Adrenal gland (tissue), 12 donors: ENCODE measurements around the gene KHDC4. TPM values are rescaled to one million over a fixed set of nuclear protein-coding genes. Genes with fewer than 3 reads are reported as not detected.
A peak's percentile ranks its signal among the peaks of the same experiment; 100 is the strongest.
"Not testable (repeated sequence)": the region's sequence is repeated elsewhere in the genome, so short reads cannot be mapped to it uniquely, and the experiment has no call there.

Experiments used
- DNase-seq, 7 donors: peaks; one replicate each; pipeline ENCODE4 v3.0.0-alpha.2; 2019 to 2020
- H3K27ac ChIP-seq, 5 donors: fragments of 200-600 bp; sonication (generic) in 4 of 5; 1 replicate in 3 of 5; 2 replicates in 2 of 5; pipeline versions ENCODE4 v1.5.1 to v1.8.0; 2016 to 2020; ENCODE audit warnings: mild to moderate bottlenecking in 1 of 5
- H3K27me3 ChIP-seq: fragments of 200-600 bp; 2 replicates; pipeline ENCODE4 v1.8.0; 2021
- H3K36me3 ChIP-seq, 2 donors: fragments of 200-600 bp; replicated peaks in 1 of 2; 1 replicate in 1 of 2; 2 replicates in 1 of 2; pipeline versions ENCODE4 v1.5.1 to v1.8.0; 2018 to 2022
- H3K4me1 ChIP-seq, 2 donors: fragments of 200-600 bp; replicated peaks in 1 of 2; 1 replicate in 1 of 2; 2 replicates in 1 of 2; pipeline versions ENCODE4 v1.5.1 to v1.8.0; 2018 to 2021
- H3K4me3 ChIP-seq, 4 donors: fragments of 200-600 bp; sonication (generic) in 3 of 4; one replicate each; pipeline ENCODE4 v1.5.1; 2016 to 2018
- H3K9me3 ChIP-seq, 3 donors: fragments of 200-600 bp; sonication (generic) in 1 of 3; replicated peaks in 1 of 3; 1 replicate in 2 of 3; 2 replicates in 1 of 3; pipeline versions ENCODE4 v1.5.1 to v1.8.0; 2016 to 2021
- POLR2A ChIP-seq, 2 donors: fragments of 450-650 bp; IDR thresholded peaks; one replicate each; pipeline ENCODE4 v1.6.1; 2017; ENCODE audit warnings: antibody characterized with exemption in 2 of 2, mild to moderate bottlenecking in 2 of 2, moderate library complexity in 1 of 2
- WGBS, 4 donors: extraction: QIAGEN DNeasy Blood & Tissue Kit in 2 of 4; methylation state at CpG; one replicate each; pipeline versions ENCODE4 v1.1.5 to v1.1.7; 2013 to 2017; 5-methylcytosine and 5-hydroxymethylcytosine counted together
- intact Hi-C, 2 donors: fragments of 100-400 bp; cut with DNase I; formaldehyde crosslinking; loops; one replicate each; pipeline versions ENCODE4 v1.14.1 to v1.15.0; 2022 to 2023
- polyA plus RNA-seq, 3 donors: library from polyadenylated mRNA; stranded (reverse); fragments of 200-250 nt in 2 of 3; fragments of 350-450 nt in 1 of 3; fragmentation: Illumina TruSeq in 1 of 3; extraction: RNeasy Lipid Tissue Mini Kit (QIAGEN cat#74804) in 1 of 3; gene quantifications; one replicate each; pipeline ENCODE4 v1.2.3, GENCODE V29; 2013 to 2014
- total RNA-seq, 9 donors: library from RNA; depleted of rRNA in 4 of 9; stranded (reverse); fragments of >200 nt in 4 of 9; fragments of 120-200 nt in 1 of 9; fragmentation: NEBNext Ultra II Directional in 1 of 9; extraction: Animal tissue kit (Norgen Biotek cat#: 25700) in 1 of 9; gene quantifications; one replicate each; pipeline versions ENCODE4 v1.1.0 to v1.2.4, GENCODE V29; 2013 to 2023
- TF ChIP-seq, protein P1 (sequence below), 6 experiments: fragments of 450-650 bp in 4 of 6; fragments of 200-600 bp in 2 of 6; sonication (generic) in 1 of 6; IDR thresholded peaks; 1 replicate in 5 of 6; 2 replicates in 1 of 6; pipeline versions ENCODE4 v1.5.1 to v1.8.0; 2016 to 2021; ENCODE audit warnings: antibody characterized with exemption in 6 of 6, mild to moderate bottlenecking in 2 of 6, moderate library complexity in 1 of 6
- donor health status: healthy with polysubstance abuse.
- donor health status: Bipolar disorder and iron deficiency.
- donor health status: DM: yes; HTN: yes; CAD: no.
- donor health status: DM: no; HTN: no; CAD: no.
- donor health status: DM: no; HTN: no; CAD: no.
- donor health status: DM: yes; HTN: yes; CAD: no.

The KHDC4 gene
- total and polyA plus RNA-seq, 12 donors, result 16.8 to 52.9 (median 38.3) TPM

DNA sequence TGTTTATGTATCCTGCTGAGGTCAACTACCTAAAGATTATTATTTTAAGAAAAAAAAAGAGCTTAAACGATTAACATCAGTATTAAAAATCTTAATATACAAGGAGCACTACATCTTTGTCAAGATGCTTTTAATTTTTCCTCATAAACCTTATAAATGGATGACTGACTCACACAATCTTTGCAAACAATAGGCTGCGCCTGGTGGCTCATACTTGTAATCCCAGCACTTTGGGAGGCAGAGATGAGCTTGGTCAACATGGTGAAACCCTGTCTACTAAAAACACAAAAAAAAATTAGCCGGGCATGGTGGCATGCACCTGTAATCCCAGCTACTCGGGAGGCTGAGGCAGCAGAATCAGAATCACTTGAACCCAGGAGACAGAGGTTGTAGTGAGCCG lies 1.7 kb downstream of the KHDC4 start:
- Histone ChIP-seq H3K4me3 (peak overlapping the region in 1 of 4 donors; percentile 81), H3K27ac (peak overlapping the region in 1 of 5 donors; percentile 3)
- WGBS, 4 donors, result 68 to 73% (median 69%) methylated on average over 5 of the region's 5 CpGs

GRCh38 chr1:155932081-155932480 lies 2.1 kb downstream of the KHDC4 start:
- Histone ChIP-seq H3K4me3 (no peak overlapping the region), H3K27ac (no peak overlapping the region), H3K9me3 (no peaks in the 10 kb centered on the region), H3K27me3 (no peaks in the 10 kb centered on the region), H3K36me3 (peaks cover 0 to 58% of the 10 kb centered on the region in 2 donors), H3K4me1 (peaks cover 35 to 53% of the 10 kb centered on the region in 2 donors)
- WGBS, 4 donors, result 30 to 46% (median 39%) methylated on average over 1 of the region's 1 CpG
- DNase-seq, result peak in 1 of 7 donors; percentile 39
- no peak for TF ChIP-seq POLR2A (IDR thresholded peaks at IDR 0.05)
- TF ChIP-seq, protein P1, sequence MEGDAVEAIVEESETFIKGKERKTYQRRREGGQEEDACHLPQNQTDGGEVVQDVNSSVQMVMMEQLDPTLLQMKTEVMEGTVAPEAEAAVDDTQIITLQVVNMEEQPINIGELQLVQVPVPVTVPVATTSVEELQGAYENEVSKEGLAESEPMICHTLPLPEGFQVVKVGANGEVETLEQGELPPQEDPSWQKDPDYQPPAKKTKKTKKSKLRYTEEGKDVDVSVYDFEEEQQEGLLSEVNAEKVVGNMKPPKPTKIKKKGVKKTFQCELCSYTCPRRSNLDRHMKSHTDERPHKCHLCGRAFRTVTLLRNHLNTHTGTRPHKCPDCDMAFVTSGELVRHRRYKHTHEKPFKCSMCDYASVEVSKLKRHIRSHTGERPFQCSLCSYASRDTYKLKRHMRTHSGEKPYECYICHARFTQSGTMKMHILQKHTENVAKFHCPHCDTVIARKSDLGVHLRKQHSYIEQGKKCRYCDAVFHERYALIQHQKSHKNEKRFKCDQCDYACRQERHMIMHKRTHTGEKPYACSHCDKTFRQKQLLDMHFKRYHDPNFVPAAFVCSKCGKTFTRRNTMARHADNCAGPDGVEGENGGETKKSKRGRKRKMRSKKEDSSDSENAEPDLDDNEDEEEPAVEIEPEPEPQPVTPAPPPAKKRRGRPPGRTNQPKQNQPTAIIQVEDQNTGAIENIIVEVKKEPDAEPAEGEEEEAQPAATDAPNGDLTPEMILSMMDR (IDR thresholded peaks at IDR 0.05), result no peak
- intact Hi-C loops, result no loop called here

More for the DNA sequence above, 1.7 kb downstream of the KHDC4 start:
- peak in 2 of 7 donors; percentile 15 to 44 for DNase-seq
- no peaks in the 10 kb centered on the region for H3K27me3 ChIP-seq
- intact Hi-C loops, result no loop called here
- H3K4me1 ChIP-seq, result peaks cover 35 to 53% of the 10 kb centered on the region in 2 donors
- TF ChIP-seq, protein P1 (IDR thresholded peaks at IDR 0.05), result no peak
- no peak for TF ChIP-seq POLR2A (IDR thresholded peaks at IDR 0.05)
- peaks cover 0 to 54% of the 10 kb centered on the region in 2 donors for H3K36me3 ChIP-seq
- no peaks in the 10 kb centered on the region for H3K9me3 ChIP-seq

GRCh38 chr1:155931332-155932038 lies 2.7 kb downstream of the KHDC4 start:
- Histone ChIP-seq H3K27ac (peak overlapping the region in 3 of 5 donors; percentile 27 to 53 (median 36)), H3K27me3 (no peaks in the 10 kb centered on the region), H3K4me1 (peaks cover 35 to 53% of the 10 kb centered on the region in 2 donors), H3K9me3 (no peaks in the 10 kb centered on the region), H3K36me3 (peaks cover 0 to 64% of the 10 kb centered on the region in 2 donors), H3K4me3 (peak overlapping the region in 1 of 4 donors; percentile 4)
- TF ChIP-seq, protein P1 (IDR thresholded peaks at IDR 0.05), result no peak
- TF ChIP-seq POLR2A (IDR thresholded peaks at IDR 0.05), result no peak
- peak in 2 of 7 donors; percentile 16 to 49 for DNase-seq
- intact Hi-C loops, result no loop called here
- WGBS, 4 donors, result 55 to 62% (median 58%) methylated on average over 7 of the region's 7 CpGs

GRCh38 chr1:155930725-155931124 lies 3.5 kb downstream of the KHDC4 start:
- H3K27me3 ChIP-seq, H3K9me3 ChIP-seq, intact Hi-C loops: not testable (repeated sequence)
- peak overlapping the region in 2 of 5 donors; percentile 36 to 53 for H3K27ac ChIP-seq
- H3K4me3 ChIP-seq, result peak overlapping the region in 1 of 4 donors; percentile 4
- H3K4me1 ChIP-seq, result peaks cover 35 to 53% of the 10 kb centered on the region in 2 donors
- 45 to 60% (median 46%) methylated on average over 10 of the region's 10 CpGs for WGBS, 4 donors
- H3K36me3 ChIP-seq, result peaks cover 0 to 71% of the 10 kb centered on the region in 2 donors
- DNase-seq, result peak in 1 of 7 donors; percentile 45
